ENCODE measurements around the gene PLCB4. TPM values are rescaled to one million over a fixed set of nuclear protein-coding genes. Genes with fewer than 3 reads are reported as not detected.

The PLCB4 gene
- polyA plus RNA-seq, 1 experiment, result 18.6 TPM

DNA sequence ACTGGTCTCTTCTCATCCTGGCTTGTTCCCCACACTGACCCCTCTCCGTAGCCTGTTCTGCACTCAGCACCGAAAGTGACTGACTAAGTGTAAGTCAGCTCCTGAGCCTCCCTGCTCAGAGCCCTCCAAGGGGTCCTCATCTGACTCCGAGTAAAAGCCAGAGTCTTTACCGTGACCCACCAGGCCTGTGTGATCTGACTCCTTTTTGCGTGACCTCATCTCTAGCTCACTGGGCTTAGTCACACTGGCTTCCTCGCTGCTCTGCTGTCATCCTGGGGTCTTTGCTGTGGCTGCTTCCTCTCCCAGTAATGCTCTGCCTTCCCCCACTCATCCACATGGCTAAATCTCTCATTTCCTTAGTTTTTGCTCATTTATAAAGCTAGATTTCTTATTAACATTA lies 116.6 kb downstream of the PLCB4 start:
- H3K27me3 ChIP-seq (ENCODE audit: control insufficient read depth, insufficient read depth, low read length), result no peaks in the 10 kb centered on the region
- H3K27ac ChIP-seq (ENCODE audit: low read depth, low read length), result peak overlapping the region; percentile 34
- peak; percentile 16 for DNase-seq (ENCODE audit: low read depth, low spot score)
- no peaks in the 10 kb centered on the region for H3K9me3 ChIP-seq (ENCODE audit: control insufficient read depth, insufficient read depth, low read length)
- ChIA-PET CTCF (no interaction called here), POLR2A (no interaction called here)
- H3K4me3 ChIP-seq (ENCODE audit: low read depth, low read length), result no peak overlapping the region
- TF ChIP-seq, protein P1, sequence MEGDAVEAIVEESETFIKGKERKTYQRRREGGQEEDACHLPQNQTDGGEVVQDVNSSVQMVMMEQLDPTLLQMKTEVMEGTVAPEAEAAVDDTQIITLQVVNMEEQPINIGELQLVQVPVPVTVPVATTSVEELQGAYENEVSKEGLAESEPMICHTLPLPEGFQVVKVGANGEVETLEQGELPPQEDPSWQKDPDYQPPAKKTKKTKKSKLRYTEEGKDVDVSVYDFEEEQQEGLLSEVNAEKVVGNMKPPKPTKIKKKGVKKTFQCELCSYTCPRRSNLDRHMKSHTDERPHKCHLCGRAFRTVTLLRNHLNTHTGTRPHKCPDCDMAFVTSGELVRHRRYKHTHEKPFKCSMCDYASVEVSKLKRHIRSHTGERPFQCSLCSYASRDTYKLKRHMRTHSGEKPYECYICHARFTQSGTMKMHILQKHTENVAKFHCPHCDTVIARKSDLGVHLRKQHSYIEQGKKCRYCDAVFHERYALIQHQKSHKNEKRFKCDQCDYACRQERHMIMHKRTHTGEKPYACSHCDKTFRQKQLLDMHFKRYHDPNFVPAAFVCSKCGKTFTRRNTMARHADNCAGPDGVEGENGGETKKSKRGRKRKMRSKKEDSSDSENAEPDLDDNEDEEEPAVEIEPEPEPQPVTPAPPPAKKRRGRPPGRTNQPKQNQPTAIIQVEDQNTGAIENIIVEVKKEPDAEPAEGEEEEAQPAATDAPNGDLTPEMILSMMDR (IDR thresholded peaks at IDR 0.05; ENCODE audit: low read depth, low read length), result no peak

DNA sequence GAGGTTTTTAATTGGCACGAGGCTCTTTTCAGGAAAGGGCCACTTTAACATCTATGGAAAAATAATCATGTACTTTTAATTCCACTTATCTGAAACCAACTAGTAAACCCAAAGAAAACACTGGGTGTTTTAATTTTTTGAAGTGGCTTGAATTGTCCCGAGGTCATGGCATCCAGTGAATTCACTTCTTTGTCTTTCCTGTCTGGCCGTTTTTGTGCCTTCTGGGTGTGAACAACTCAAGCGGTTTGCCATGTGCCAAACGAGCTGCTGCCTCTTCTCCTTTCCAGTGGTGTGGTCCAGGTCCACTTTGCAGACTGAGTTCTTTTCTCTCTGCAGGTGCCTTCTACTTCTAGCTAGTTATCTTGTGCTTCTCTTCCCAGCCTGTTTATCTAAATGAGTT lies 117.5 kb downstream of the PLCB4 start:
- H3K4me3 ChIP-seq (ENCODE audit: low read depth, low read length), result no peak overlapping the region
- POLR2A ChIA-PET, result no interaction called here

DNA sequence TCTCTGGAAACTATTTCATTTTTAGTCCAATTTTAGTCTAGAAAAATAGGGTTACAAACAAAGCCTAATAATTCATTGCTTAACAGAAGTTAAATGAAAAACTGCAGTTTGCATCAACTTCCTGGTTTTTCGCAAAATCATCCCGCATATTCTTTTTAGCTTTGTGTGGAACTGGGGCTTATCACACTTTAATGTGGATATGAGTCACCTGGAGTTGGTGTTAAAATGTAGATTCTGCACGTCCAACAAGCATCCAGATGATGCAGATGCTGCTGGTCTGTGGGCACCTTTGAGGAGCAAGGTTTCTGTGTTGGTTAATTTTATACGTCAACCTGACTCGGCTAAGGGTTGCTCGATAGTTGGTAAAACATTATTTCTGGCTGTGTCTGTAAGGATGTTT lies 126.1 kb downstream of the PLCB4 start:
- Histone ChIP-seq H3K4me3 (ENCODE audit: low read depth, low read length) (no peak overlapping the region), H3K27ac (ENCODE audit: low read depth, low read length) (no peak overlapping the region), H3K9me3 (ENCODE audit: control insufficient read depth, insufficient read depth, low read length) (no peaks in the 10 kb centered on the region), H3K27me3 (ENCODE audit: control insufficient read depth, insufficient read depth, low read length) (no peaks in the 10 kb centered on the region)
- TF ChIP-seq, protein P1 (IDR thresholded peaks at IDR 0.05; ENCODE audit: low read depth, low read length), result no peak
- ChIA-PET CTCF (no interaction called here), POLR2A (no interaction called here)
- no peak for DNase-seq (ENCODE audit: low read depth, low spot score)

More for the DNA sequence above, 117.5 kb downstream of the PLCB4 start:
- no peak overlapping the region for H3K27ac ChIP-seq (ENCODE audit: low read depth, low read length)
- DNase-seq (ENCODE audit: low read depth, low spot score), result no peak
- no peaks in the 10 kb centered on the region for H3K27me3 ChIP-seq (ENCODE audit: control insufficient read depth, insufficient read depth, low read length)
- H3K9me3 ChIP-seq (ENCODE audit: control insufficient read depth, insufficient read depth, low read length), result no peaks in the 10 kb centered on the region
- TF ChIP-seq, protein P1 (IDR thresholded peaks at IDR 0.05; ENCODE audit: low read depth, low read length), result no peak
- CTCF ChIA-PET, result no interaction called here

DNA sequence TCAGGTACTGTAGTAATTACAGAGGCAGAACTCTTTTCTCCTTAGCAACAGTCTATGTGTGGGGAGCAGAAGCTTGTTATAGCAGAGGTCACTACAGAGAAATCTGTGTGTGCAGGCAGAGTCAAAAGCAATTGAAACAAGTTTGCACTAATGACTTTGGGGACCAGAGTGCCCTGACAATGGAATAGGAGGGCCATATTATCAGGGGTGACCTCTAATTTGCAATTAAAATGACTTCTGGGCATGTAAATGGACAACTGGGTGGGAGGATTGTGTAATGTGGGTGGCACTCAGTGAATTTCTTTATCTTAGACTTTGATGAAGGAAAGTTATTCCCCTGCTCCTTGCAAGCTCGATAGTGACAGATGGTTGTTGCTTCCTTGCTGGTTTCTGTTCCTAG lies 127.2 kb downstream of the PLCB4 start:
- no peak overlapping the region for H3K27ac ChIP-seq (ENCODE audit: low read depth, low read length)
- ChIA-PET POLR2A (no interaction called here), CTCF (no interaction called here)
- H3K27me3 ChIP-seq (ENCODE audit: control insufficient read depth, insufficient read depth, low read length), result no peaks in the 10 kb centered on the region
- H3K4me3 ChIP-seq (ENCODE audit: low read depth, low read length), result no peak overlapping the region
- DNase-seq (ENCODE audit: low read depth, low spot score), result no peak
- no peaks in the 10 kb centered on the region for H3K9me3 ChIP-seq (ENCODE audit: control insufficient read depth, insufficient read depth, low read length)
- TF ChIP-seq, protein P1 (IDR thresholded peaks at IDR 0.05; ENCODE audit: low read depth, low read length), result no peak

DNA sequence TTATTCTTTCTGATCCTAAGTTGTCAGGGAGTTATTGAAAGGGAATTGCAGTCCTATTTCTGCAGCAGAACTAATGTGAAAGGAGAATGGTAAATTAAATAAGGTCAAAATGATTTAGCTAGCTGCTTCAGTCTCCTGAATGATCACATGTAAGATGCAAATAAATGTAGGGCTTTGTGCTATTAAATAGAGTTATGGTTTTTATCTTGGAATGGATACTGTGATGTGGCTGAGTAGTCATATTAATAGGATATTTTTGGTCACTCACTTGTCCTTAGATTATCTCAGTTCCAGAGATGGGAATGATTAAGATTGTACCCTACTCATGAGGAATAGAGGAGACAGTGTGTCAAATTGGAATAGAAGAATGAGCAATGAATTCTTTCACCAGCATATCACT lies 129.6 kb downstream of the PLCB4 start:
- TF ChIP-seq, protein P1 (IDR thresholded peaks at IDR 0.05; ENCODE audit: low read depth, low read length), result no peak
- no peaks in the 10 kb centered on the region for H3K27me3 ChIP-seq (ENCODE audit: control insufficient read depth, insufficient read depth, low read length)
- POLR2A ChIA-PET, result no interaction called here
- DNase-seq (ENCODE audit: low read depth, low spot score), result no peak
- no peaks in the 10 kb centered on the region for H3K9me3 ChIP-seq (ENCODE audit: control insufficient read depth, insufficient read depth, low read length)
- H3K4me3 ChIP-seq (ENCODE audit: low read depth, low read length), result no peak overlapping the region
- no peak overlapping the region for H3K27ac ChIP-seq (ENCODE audit: low read depth, low read length)
- CTCF ChIA-PET, result no interaction called here

Data from AG04450 (cell line).